BE2C (cell line): ENCODE results near the gene PTPRD.

Experiments
- DNase-seq: peaks from one replicate; pipeline ENCODE4 v3.0.0-alpha.2; 2020
- H3K27me3 ChIP-seq: fragments of 250-450 bp; sonication (Bioruptor Pico); 2 replicates; pipeline ENCODE4 v1.5.1; 2020; ENCODE audit warnings: mild to moderate bottlenecking
- H3K36me3 ChIP-seq: fragments of 250-450 bp; sonication (Bioruptor Pico); 2 replicates; pipeline ENCODE4 v1.5.1; 2020; ENCODE audit warnings: mild to moderate bottlenecking
- H3K4me1 ChIP-seq: fragments of 250-450 bp; sonication (Bioruptor Pico); 2 replicates; pipeline ENCODE4 v1.5.1; 2020
- H3K4me3 ChIP-seq: 2 replicates; pipeline ENCODE4 v1.5.1; 2011; ENCODE audit warnings: low read depth, low read length
- H3K9me3 ChIP-seq: fragments of 250-450 bp; sonication (Bioruptor Pico); 2 replicates; pipeline ENCODE4 v1.5.1; 2020
- CTCF ChIP-seq: IDR thresholded peaks from 2 replicates; pipeline ENCODE4 v1.5.1; 2012; ENCODE audit warnings: mild to moderate bottlenecking, low read depth, low read length

The PTPRD gene

GRCh38 chr9:8868632-8869031, 1744.2 kb downstream of the PTPRD start:
- H3K9me3 ChIP-seq = no peaks in the 10 kb centered on the region
- TF ChIP-seq CTCF = no peak
- no peak for DNase-seq
- H3K36me3 ChIP-seq = no peaks in the 10 kb centered on the region
- no peaks in the 10 kb centered on the region for H3K4me1 ChIP-seq
- H3K27me3 ChIP-seq = no peaks in the 10 kb centered on the region
- H3K4me3 ChIP-seq = no peak overlapping the region

GRCh38 chr9:8867148-8867547, 1745.7 kb downstream of the PTPRD start:
- Histone ChIP-seq H3K27me3 (no peaks in the 10 kb centered on the region), H3K9me3 (no peaks in the 10 kb centered on the region), H3K36me3 (no peaks in the 10 kb centered on the region), H3K4me1 (no peaks in the 10 kb centered on the region), H3K4me3 (no peak overlapping the region)
- TF ChIP-seq CTCF = no peak
- no peak for DNase-seq

- Histone ChIP-seq H3K27me3 (no peaks in the 10 kb centered on the region; the same call in 1 of the 2 replicates), H3K4me1 (no peaks in the 10 kb centered on the region), H3K9me3 (no peaks in the 10 kb centered on the region), H3K4me3 (no peak overlapping the region), H3K36me3 (no peaks in the 10 kb centered on the region)
- TF ChIP-seq CTCF = no peak
- DNase-seq = no peak
Observed at GRCh38 chr9:8864545-8864896, 1748.3 kb downstream of the PTPRD start.

- no peak for DNase-seq
- TF ChIP-seq CTCF = no peak
- Histone ChIP-seq H3K36me3 (no peaks in the 10 kb centered on the region), H3K4me3 (no peak overlapping the region), H3K27me3 (peaks cover 3% of the 10 kb centered on the region), H3K9me3 (no peaks in the 10 kb centered on the region), H3K4me1 (no peaks in the 10 kb centered on the region)
Observed at GRCh38 chr9:8863886-8864544, 1748.8 kb downstream of the PTPRD start.

- H3K9me3 ChIP-seq = no peaks in the 10 kb centered on the region
- no peak overlapping the region for H3K4me3 ChIP-seq
- no peaks in the 10 kb centered on the region for H3K4me1 ChIP-seq
- no peak for TF ChIP-seq CTCF
- H3K27me3 ChIP-seq = peaks cover 13% of the 10 kb centered on the region
- no peaks in the 10 kb centered on the region for H3K36me3 ChIP-seq
- no peak for DNase-seq
Observed at GRCh38 chr9:8863069-8863468, 1749.7 kb downstream of the PTPRD start.

- Histone ChIP-seq H3K9me3 (no peaks in the 10 kb centered on the region), H3K4me1 (no peaks in the 10 kb centered on the region), H3K36me3 (no peaks in the 10 kb centered on the region), H3K27me3 (peaks cover 34% of the 10 kb centered on the region), H3K4me3 (no peak overlapping the region)
- no peak for TF ChIP-seq CTCF
- no peak for DNase-seq
Observed at GRCh38 chr9:8860925-8861324, 1751.9 kb downstream of the PTPRD start.
